Epithelial cell of proximal tubule (primary cell): ENCODE measurements around the gene PDIK1L. TPM values are rescaled to one million over a fixed set of nuclear protein-coding genes. Genes with fewer than 3 reads are reported as not detected.

Experiments used
- DNase-seq: peaks from one replicate; pipeline ENCODE4 v3.0.0-alpha.2; 2011; ENCODE audit warnings: low read depth
- H3K4me3 ChIP-seq: 2 replicates; pipeline ENCODE4 v1.5.1; 2011; ENCODE audit warnings: low read depth, mild to moderate bottlenecking, low read length
- CTCF ChIP-seq: conservative IDR thresholded peaks from 2 replicates; pipeline ENCODE4 v1.5.1; 2012; ENCODE audit warnings: low read depth, mild to moderate bottlenecking, low read length
- total RNA-seq: library from RNA; depleted of rRNA; stranded (reverse); fragments of >200 nt; gene quantifications from 2 replicates; pipeline ENCODE4 v1.2.3, GENCODE V29; 2015

Gene PDIK1L
- total RNA-seq, 1 donor from 2014 or later: 12.3 TPM

DNA sequence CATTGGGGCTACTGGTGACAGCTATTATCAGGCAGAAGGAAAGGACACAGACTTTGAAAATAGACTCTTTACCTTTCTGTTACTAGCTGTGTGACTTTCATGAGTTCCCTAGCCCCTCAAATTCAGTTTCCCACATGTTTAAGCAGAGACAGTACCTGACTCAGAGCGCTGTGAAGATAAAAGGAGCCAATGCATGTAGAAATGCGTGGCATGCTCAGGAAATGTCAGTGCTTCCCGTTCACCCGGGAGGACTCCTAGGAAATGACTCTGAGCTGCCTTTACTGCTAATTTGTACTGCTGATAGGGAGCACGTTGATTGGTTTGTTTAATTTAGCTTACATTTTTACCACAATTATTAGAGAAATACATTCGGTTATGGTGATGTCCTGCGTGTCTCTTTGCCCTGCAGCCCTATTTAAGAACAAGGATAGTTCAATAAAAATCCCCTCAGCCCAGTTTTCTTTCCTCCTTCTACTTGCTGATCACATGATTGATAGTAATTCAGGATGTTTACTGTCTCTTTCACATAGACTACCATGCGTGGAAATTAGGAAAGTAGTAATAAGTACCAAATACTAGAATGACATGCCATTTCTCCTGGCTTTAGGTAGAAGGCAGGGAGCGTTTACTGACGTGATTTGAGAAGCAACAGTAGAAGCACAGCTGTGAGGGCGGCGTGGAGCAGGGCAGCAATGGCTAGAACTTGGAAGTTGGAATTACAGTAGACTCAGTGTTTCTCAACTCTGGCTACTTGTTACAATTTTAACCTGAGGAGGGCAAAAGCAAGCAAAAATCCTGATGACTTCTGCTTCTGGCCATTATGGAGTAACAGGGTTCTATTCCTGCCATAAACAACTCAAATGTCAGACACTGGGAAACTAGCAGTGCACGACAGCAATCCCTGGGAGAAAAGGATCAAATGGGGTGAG, 15.9 kb downstream of the PDIK1L start:
- TF ChIP-seq CTCF: no peak
- no peak overlapping the region for H3K4me3 ChIP-seq
- no peak for DNase-seq

GRCh38 chr1:26129778-26130177, 18.2 kb downstream of the PDIK1L start:
- no peak overlapping the region for H3K4me3 ChIP-seq
- DNase-seq: no peak
- no peak for TF ChIP-seq CTCF

DNA sequence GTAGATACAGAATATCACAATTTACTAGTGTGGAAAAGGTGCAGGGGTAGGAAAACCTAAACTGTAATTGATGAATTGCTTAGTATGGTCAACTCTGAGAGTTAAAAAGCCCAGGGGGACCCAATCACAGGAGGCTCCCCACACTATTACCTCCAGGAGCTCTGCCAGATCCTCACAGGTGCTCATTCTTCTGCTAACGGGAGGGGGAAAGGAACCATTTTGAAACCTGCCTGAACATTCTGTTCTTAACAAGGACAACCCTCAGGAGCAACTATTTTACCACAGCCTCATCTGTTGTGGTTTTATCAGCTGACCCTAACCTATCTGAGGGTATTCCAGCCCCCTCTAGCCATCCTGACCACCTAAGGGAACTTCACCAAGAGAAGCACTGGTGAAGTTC, 19.1 kb downstream of the PDIK1L start:
- H3K4me3 ChIP-seq: no peak overlapping the region
- no peak for DNase-seq
- TF ChIP-seq CTCF: no peak

DNA sequence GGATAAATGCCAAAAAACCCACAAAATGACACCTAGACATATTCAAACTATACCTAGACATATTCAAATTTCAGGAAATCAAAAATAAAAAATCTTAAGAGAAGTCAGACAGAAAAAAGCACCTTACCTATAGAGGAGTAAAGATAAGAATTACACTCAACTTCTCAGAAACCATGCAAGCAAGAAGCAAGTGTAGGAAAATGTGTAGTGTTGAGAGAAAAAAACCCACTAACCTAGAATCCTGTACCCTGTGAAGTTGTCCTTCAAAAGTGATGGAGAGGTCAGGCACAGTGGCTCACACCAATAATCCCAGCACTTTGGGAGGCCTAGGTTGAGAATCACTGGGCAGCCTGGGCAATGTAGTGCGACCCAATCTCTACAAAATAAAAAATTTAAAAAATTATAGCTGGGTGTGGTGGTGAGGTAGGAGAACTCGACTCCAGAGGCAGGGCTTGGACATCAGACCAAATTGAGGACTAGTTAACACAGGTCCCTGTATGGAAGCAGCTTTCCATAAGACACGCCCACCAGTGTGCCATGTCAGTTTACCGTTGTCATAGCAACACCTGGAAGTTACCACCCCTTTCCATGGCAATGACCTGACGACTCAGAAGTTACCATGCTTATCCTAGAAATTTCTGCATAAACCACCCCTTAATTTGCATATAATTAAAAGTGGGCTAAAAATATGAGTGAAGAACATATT, 20.7 kb downstream of the PDIK1L start:
- DNase-seq: no peak
- TF ChIP-seq CTCF: no peak
- no peak overlapping the region for H3K4me3 ChIP-seq

- no peak for DNase-seq
- no peak overlapping the region for H3K4me3 ChIP-seq
- no peak for TF ChIP-seq CTCF
Observed at GRCh38 chr1:26132834-26133167, 21.2 kb downstream of the PDIK1L start.

DNA sequence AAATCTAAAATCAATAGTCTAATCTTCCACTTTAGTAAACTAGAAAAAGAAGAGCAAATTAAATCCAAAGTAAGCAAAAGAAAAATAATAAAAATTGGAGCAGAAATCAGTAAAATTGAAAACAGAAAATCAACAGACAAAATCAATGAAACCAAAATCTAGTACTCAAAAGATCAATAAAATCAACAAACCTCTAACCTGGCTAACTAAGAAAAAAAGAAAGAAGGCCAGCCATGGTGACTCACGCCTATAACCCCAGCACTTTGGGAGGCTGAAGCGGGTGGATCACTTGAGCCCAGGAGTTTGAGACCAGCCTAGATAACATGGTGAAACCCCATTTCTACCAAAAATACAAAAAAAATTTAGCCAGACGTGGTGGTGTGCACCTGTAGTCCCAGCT, 22.8 kb downstream of the PDIK1L start:
- TF ChIP-seq CTCF: no peak
- no peak for DNase-seq
- H3K4me3 ChIP-seq: no peak overlapping the region
